Activated B cell treated with CpG ODN at 0.5 μM for 24 hours (primary cell): Measurements from ENCODE around the gene MYEOV. TPM values are rescaled to one million over a fixed set of nuclear protein-coding genes. Genes with fewer than 3 reads are reported as not detected.

Experiments used
- ATAC-seq: fragments of 200-7000 bp; cut with Tn5 transposase; one replicate; pipeline ENCODE4 v1.10.0; 2021; ENCODE audit warnings: low read depth, mild to moderate bottlenecking, moderate library complexity
- CTCF ChIA-PET: fragments of 350-600 bp; sonication (Branson Sonifier 250); formaldehyde crosslinking; loops from one replicate; lab custom pipeline; 2021; ENCODE audit warnings: antibody characterized with exemption; lab: Charles Lee
- POLR2A ChIA-PET: fragments of 350-600 bp; sonication (Branson Sonifier 250); formaldehyde crosslinking; loops from one replicate; lab custom pipeline; 2021; ENCODE audit warnings: antibody characterized with exemption; lab: Charles Lee
- DNase-seq: peaks from one replicate; pipeline ENCODE4 v3.0.0; 2022
- H3K27ac Mint-ChIP-seq: one replicate; pipeline ENCODE4 v1.8.0; 2020; ENCODE audit warnings: mixed read lengths
- H3K27me3 Mint-ChIP-seq: one replicate; pipeline ENCODE4 v1.8.0; 2021; ENCODE audit warnings: mixed read lengths
- H3K36me3 Mint-ChIP-seq: one replicate; pipeline ENCODE4 v1.8.0; 2021; ENCODE audit warnings: low read depth, mixed read lengths
- H3K4me1 Mint-ChIP-seq: one replicate; pipeline ENCODE4 v1.8.0; 2021; ENCODE audit warnings: mixed read lengths
- H3K4me3 Mint-ChIP-seq: one replicate; pipeline ENCODE4 v1.8.0; 2020; ENCODE audit warnings: mild to moderate bottlenecking, mixed read lengths
- H3K9me3 Mint-ChIP-seq: one replicate; pipeline ENCODE4 v1.8.0; 2020; ENCODE audit warnings: mixed read lengths
- intact Hi-C: fragments of 100-400 bp; cut with micrococcal nuclease; formaldehyde crosslinking; loops from one replicate; pipeline ENCODE4 v1.15.1; 2024
- total RNA-seq: library from RNA; stranded (reverse); gene quantifications from 2 replicates; pipeline ENCODE4 v1.2.3, GENCODE V29; 2022
- TF ChIP-seq, protein P1 (sequence below): fragments of 200-600 bp; IDR thresholded peaks from one replicate; pipeline ENCODE4 v1.8.0; 2022; ENCODE audit warnings: antibody characterized with exemption, mild to moderate bottlenecking

The MYEOV gene
- total RNA-seq, 1 donor from 2014 or later = 0.62 TPM

GRCh38 chr11:69274531-69275016 lies 19.4 kb upstream of the MYEOV start:
- CTCF ChIA-PET = no interaction called here
- no peaks in the 10 kb centered on the region for H3K27me3 Mint-ChIP-seq
- POLR2A ChIA-PET = interaction anchor here (0.7 kb wide), 1 partner anchor 81 kb away, joined by 3 read pairs; no protein-coding TSS in a partner anchor
- ATAC-seq (no peak), DNase-seq (no peak)
- no peaks in the 10 kb centered on the region for H3K9me3 Mint-ChIP-seq
- H3K27ac Mint-ChIP-seq = no peak overlapping the region
- TF ChIP-seq, protein P1, sequence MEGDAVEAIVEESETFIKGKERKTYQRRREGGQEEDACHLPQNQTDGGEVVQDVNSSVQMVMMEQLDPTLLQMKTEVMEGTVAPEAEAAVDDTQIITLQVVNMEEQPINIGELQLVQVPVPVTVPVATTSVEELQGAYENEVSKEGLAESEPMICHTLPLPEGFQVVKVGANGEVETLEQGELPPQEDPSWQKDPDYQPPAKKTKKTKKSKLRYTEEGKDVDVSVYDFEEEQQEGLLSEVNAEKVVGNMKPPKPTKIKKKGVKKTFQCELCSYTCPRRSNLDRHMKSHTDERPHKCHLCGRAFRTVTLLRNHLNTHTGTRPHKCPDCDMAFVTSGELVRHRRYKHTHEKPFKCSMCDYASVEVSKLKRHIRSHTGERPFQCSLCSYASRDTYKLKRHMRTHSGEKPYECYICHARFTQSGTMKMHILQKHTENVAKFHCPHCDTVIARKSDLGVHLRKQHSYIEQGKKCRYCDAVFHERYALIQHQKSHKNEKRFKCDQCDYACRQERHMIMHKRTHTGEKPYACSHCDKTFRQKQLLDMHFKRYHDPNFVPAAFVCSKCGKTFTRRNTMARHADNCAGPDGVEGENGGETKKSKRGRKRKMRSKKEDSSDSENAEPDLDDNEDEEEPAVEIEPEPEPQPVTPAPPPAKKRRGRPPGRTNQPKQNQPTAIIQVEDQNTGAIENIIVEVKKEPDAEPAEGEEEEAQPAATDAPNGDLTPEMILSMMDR = no peak
- intact Hi-C loops = no loop called here
- H3K4me3 Mint-ChIP-seq = no peak overlapping the region
- no peaks in the 10 kb centered on the region for H3K36me3 Mint-ChIP-seq
- peaks cover 5% of the 10 kb centered on the region for H3K4me1 Mint-ChIP-seq

DNA sequence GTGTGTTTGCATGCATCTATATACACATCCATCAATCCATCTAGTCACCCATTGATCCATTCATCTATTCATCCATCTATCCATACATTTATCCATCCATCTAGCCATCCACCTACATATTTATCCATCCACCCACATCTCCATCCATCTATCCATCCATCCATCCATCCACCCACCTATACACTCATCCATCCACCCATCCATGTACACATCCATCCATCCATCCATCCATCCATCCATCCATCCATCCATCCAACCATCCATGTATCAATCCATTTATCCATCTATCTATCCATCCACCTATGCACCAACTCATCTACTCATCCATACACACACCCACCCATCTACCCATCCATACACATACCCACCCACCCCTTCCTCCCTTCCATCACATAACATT lies 18.8 kb upstream of the MYEOV start:
- DNase-seq = no peak
- TF ChIP-seq, protein P1 = no peak
- H3K4me3 Mint-ChIP-seq = no peak overlapping the region
- no peaks in the 10 kb centered on the region for H3K9me3 Mint-ChIP-seq
- ChIA-PET POLR2A (no interaction called here), CTCF (no interaction called here)
- no peak for ATAC-seq
- no peaks in the 10 kb centered on the region for H3K36me3 Mint-ChIP-seq
- no peaks in the 10 kb centered on the region for H3K27me3 Mint-ChIP-seq
- intact Hi-C loops = no loop called here
- H3K27ac Mint-ChIP-seq = no peak overlapping the region
- H3K4me1 Mint-ChIP-seq = peaks cover 5% of the 10 kb centered on the region

GRCh38 chr11:69276165-69276564 lies 17.8 kb upstream of the MYEOV start:
- Mint-ChIP-seq H3K36me3 (no peaks in the 10 kb centered on the region), H3K27ac (no peak overlapping the region), H3K4me1 (peaks cover 5% of the 10 kb centered on the region), H3K4me3 (no peak overlapping the region), H3K9me3 (no peaks in the 10 kb centered on the region), H3K27me3 (no peaks in the 10 kb centered on the region)
- ChIA-PET POLR2A (no interaction called here), CTCF (no interaction called here)
- TF ChIP-seq, protein P1 = no peak
- intact Hi-C loops = no loop called here
- ATAC-seq (no peak), DNase-seq (no peak)

GRCh38 chr11:69277074-69277809 lies 16.7 kb upstream of the MYEOV start:
- H3K4me1 Mint-ChIP-seq = peaks cover 5% of the 10 kb centered on the region
- POLR2A ChIA-PET = no interaction called here
- no peaks in the 10 kb centered on the region for H3K27me3 Mint-ChIP-seq
- H3K4me3 Mint-ChIP-seq = no peak overlapping the region
- no peaks in the 10 kb centered on the region for H3K36me3 Mint-ChIP-seq
- TF ChIP-seq, protein P1 = no peak
- ATAC-seq = no peak
- DNase-seq = no peak
- intact Hi-C loops = no loop called here
- CTCF ChIA-PET = no interaction called here
- H3K9me3 Mint-ChIP-seq = no peaks in the 10 kb centered on the region
- H3K27ac Mint-ChIP-seq = no peak overlapping the region

- no peaks in the 10 kb centered on the region for H3K36me3 Mint-ChIP-seq
- CTCF ChIA-PET = no interaction called here
- DNase-seq (no peak), ATAC-seq (no peak)
- no peaks in the 10 kb centered on the region for H3K9me3 Mint-ChIP-seq
- no peak overlapping the region for H3K4me3 Mint-ChIP-seq
- TF ChIP-seq, protein P1 = no peak
- H3K27me3 Mint-ChIP-seq = no peaks in the 10 kb centered on the region
- POLR2A ChIA-PET = no interaction called here
- H3K4me1 Mint-ChIP-seq = peaks cover 5% of the 10 kb centered on the region
- no peak overlapping the region for H3K27ac Mint-ChIP-seq
- intact Hi-C loops = no loop called here
Measured at GRCh38 chr11:69278091-69278867, 15.7 kb upstream of the MYEOV start.
